Stimulated activated CD8-positive, alpha-beta memory T cell treated with anti-CD3 and anti-CD28 coated beads, Interleukin-7, amount 100 ng/mL, for 1 hour (primary cell): Measurements from ENCODE around the gene HOXD3.

ENCODE experiments used
- DNase-seq, 2 donors: peaks; one replicate each; pipeline ENCODE4 v3.0.0-alpha.2; 2020; ENCODE audit warnings: low read depth in 2 of 2

The HOXD3 gene

DNA sequence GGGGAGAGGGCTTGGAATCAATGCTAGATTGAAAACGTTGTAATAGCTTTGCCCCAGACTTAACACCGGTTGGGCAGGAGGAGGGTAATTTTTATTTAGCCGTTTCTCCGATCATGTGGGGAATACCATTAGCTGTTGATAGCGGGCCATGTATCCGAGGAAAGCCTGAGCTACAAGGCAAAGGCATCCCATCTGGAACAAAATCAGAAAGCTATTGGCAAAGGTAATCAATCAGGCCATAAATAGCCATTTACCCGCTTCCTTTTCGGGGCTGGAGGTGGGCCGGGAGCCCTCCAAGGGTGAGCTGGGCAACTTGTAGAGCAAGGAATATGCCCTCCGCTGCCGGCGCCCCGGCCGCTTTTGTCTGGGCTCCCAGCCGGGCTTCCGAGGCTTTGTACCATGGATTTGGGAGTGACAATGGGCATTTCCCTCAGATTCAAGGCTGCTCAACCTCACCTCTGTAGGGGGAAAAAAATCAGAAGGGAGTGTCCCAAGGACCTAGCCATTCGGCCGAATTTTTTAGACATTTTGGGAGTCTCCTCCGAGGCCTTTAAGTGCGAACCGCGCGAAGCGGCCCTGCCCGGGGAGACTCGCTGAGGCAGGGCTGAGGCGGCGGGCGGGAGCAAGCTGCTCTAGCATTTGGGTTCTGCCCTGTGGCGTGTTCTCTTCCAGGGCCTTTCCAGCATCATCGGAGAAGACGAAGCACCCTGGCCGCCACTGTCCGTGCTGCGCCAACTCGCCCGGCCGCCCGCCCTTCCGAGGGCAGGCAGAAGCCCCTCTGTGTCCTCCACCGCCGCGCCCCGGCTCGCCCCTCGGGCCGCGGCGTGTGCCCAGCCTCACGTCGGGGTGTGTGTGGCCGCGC lies 35.7 kb upstream of the HOXD3 start:
- no peak for DNase-seq

DNA sequence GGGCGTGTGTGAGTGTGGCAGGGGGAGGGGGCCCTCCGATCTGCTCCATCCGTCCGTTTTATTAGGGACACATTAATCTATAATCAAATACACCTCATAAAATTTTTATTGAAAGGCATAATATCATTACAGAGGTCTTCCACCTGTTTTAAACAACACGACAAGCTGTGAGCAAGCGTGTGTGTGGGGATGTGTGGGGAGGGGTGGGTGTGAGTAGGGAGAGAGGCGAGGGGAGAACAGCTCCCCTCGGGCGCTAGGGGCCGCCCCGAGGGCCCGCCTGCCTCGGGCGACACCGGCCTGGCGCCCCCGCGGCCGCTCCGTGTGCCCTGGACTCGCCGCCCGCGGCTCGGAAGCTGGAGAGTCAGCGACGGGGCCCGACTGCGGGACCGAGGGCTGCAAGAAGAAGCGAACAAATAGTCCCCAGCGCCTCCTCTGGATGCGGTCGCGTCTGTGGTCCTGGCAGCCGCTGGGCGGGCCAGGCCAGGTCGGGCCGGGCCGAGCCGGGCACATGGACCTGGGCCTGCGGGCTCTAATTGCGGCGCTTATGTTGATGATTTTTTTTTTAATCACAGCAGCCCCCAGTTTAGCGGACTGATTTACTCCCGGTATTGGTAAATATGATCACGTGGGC lies 34.9 kb upstream of the HOXD3 start:
- no peak for DNase-seq

- DNase-seq = no peak
Observed at GRCh38 chr2:176122683-176123410, 34.3 kb upstream of the HOXD3 start, which contains the start of gene HOXD9. HOXD9 (plus strand) TSS chr2:176122719; CDS start chr2:176122769, 50 bp downstream.

DNA sequence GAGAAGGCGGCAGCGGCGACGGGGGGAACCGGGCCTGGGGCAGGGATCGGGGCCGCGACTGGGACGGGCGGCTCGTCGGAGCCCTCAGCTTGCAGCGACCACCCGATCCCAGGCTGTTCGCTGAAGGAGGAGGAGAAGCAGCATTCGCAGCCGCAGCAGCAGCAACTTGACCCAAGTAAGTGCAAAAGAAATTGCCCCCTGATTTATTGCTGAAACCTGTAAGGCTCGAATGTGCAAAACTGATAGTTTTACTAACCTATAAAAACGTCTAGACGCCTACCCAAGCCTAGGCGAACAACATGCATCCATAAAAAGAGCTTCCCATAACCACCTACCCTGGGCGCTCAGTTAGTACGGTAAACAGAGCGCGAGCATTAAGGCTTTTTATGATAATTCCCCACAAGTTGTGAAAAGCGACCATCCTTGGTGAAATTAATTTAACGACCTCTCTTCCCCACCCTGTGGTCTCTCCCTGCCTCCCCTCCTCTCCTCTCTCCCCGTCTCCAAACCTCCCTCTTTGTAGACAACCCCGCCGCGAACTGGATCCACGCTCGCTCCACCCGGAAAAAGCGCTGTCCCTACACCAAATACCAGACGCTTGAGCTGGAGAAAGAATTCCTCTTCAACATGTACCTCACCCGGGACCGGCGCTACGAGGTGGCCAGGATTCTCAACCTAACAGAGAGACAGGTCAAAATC lies 33.5 kb upstream of the HOXD3 start:
- no peak for DNase-seq

DNA sequence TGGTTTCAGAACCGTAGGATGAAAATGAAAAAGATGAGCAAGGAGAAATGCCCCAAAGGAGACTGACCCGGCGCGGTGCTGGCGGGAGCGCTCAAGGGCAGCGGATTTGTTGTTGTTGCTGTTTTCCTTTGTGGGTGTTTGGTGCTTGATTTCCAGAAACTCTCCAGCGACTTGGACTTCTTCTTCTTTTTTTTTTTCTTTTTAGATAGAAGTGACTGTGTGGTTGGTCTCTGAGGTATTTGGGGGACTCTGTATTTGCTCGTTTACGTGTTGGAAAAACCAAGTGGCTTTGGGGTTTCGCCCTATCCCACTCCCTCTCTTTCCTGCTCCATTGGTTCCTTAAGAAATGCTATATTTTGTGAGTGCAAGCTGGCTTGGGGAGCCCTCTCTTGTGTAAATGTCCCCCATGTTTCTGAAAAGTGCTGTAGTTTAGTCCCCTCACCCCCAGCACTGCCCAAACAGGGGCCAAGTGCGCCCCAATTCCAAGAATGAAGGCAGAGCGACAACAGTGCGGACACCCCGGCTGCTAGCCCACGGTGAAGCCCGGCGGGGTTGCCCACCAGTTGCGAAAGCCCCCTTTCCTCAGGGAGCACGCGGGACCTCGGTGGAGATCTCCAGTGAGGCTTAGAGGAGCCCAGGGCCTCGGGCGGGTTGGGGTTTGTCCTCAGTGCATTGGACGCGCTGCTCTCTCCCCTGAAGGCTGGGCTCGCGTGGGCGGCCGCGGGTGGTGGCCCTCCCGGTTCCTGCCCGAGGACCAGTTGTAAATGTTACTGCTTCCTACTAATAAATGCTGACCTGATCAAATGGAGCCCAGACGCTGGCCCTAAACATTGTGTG lies 32.8 kb upstream of the HOXD3 start:
- no peak for DNase-seq

GRCh38 chr2:176124947-176125771 lies 31.9 kb upstream of the HOXD3 start:
- no peak for DNase-seq

DNA sequence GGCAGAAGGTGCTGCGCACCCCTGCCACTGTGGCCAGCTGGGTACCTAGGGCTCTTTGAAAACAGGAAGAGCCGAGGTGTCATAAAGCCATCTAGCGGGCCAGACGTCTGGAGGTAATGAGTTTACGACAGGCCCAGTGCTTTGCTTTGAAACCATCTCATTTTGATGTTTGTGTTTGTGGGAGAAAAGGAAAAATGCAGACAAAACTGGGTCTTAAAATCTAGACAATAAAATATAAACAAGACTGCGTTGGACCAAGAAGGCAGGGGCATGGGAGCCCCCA lies 31.4 kb upstream of the HOXD3 start:
- no peak for DNase-seq

- DNase-seq = peak; percentile 50 to 60
Observed at GRCh38 chr2:176126929-176127773, 30.0 kb upstream of the HOXD3 start.

GRCh38 chr2:176127774-176128072 lies 29.4 kb upstream of the HOXD3 start:
- no peak for DNase-seq

GRCh38 chr2:176128172-176128981 lies 28.7 kb upstream of the HOXD3 start:
- no peak for DNase-seq

DNA sequence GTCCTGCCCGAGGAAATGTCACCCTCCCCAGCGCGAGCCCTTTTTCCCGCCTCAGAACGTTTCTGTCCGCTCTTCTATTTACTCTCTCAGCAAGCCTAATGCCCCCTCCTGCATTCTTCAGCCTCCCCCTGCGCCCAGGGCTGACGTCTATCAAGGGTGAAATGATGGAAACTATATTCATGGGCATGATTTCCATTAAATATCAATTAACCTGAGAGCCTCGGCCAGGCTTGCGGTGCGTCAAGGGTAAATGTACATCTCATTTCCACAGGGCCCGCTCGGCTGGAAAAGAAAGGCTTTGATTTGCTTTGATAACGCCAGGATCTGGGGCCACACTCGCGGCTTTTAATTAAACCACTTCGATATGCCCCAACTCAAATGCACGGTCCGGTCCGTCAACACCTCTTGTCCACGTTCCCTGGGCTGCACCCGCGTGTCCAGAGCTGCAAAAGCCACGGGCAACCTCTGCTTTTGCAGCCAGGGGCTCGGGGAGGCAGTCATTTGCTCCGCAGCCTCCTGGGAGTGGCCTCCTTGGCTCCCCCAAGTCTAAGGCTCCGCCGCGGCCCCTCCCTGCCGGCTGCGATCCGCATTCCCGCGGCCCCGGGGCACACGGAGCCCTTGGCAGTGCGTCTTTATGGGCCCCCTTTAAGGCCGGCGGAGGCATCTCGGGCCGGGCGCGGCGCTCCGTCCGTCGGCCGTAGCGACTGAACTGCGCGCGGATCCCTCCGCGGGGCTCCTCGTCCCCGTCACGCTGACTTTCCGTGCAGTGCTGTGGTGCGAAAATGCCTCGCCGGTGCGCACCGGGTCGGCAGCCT lies 27.9 kb upstream of the HOXD3 start, which contains the start of gene HOXD8:
Gene HOXD8, plus strand, starts transcription at position 724 of the 815 bp plus-strand sequence. CDS start 662 bp downstream, outside the sequence.
- DNase-seq = no peak

GRCh38 chr2:176129813-176130146 lies 27.3 kb upstream of the HOXD3 start:
- DNase-seq = no peak

- no peak for DNase-seq
Observed at GRCh38 chr2:176130147-176130956, 26.8 kb upstream of the HOXD3 start.

DNA sequence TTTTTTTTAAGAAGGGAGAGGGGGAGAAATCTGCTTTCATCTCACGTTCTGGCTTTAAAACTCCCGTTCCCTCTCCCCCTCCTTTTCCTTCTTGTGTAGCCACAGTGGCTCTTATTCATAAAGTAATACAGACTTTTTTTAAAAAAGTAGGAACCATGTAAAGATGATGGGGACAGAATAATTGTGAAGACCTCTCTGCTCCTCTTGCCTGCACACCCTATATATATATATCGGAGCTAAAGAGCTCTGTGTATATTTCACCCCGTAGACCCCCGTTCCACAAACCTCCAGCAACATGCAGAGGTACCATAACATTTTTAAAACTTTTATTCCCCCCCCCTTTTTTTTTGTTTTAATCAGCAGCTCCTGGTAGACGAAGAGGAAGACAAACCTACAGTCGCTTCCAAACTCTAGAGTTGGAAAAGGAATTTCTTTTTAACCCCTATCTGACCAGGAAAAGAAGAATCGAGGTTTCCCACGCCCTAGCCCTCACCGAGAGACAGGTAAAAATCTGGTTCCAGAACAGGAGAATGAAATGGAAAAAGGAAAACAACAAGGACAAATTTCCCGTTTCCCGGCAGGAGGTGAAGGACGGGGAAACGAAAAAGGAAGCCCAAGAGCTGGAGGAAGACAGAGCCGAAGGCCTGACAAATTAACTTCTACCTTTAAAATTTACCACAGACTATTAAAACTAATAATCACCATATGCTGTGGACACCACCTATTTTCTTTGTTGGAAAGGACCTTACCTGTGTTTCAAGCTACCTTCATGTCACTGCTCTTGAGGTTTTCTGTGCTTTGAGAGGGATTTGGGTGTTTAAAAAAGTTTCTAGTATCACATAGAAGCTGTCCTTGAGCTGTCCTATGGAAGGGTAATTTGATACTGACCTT lies 25.9 kb upstream of the HOXD3 start:
- DNase-seq = no peak

DNA sequence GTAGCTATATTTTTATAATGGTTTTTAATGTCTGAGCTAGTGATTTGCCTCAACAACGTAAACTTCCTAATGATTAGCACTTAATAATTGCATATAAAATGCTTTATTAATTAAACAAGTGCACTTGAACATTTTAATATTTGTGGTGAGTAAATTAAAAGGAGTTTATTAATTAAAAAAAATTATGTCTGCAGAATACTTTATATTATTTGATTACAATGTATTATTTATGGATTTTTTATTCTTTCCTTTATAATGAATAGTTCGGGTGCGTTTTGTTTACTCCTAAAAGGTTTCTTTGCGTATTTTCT lies 25.3 kb upstream of the HOXD3 start:
- DNase-seq = no peak
